WTC11 (cell line): Measurements from ENCODE around the gene CCSER1. TPM values are rescaled to one million over a fixed set of nuclear protein-coding genes. Genes with fewer than 3 reads are reported as not detected.

Experiments used
- ATAC-seq: fragments of 200-7000 bp; cut with Tn5 transposase; 2 replicates; pipeline ENCODE4 v1.10.0; 2021; ENCODE audit warnings: mild to moderate bottlenecking, moderate library complexity
- CTCF ChIA-PET: fragments of 300-600 bp; sonication (Branson Sonifier 250); formaldehyde crosslinking; loops from one replicate; lab custom pipeline; 2021; ENCODE audit warnings: antibody characterized with exemption; lab: Charles Lee
- POLR2A ChIA-PET: fragments of 350-600 bp; sonication (Branson Sonifier 250); formaldehyde crosslinking; loops from one replicate; lab custom pipeline; 2021; ENCODE audit warnings: antibody characterized with exemption; lab: Charles Lee
- DNase-seq: peaks from one replicate; pipeline ENCODE4 v3.0.0; 2021; ENCODE audit warnings: low spot score
- H3K27ac Mint-ChIP-seq: 2 replicates; pipeline ENCODE4 v1.8.0; 2021; ENCODE audit warnings: mixed read lengths
- H3K27me3 Mint-ChIP-seq: 2 replicates; pipeline ENCODE4 v1.8.0; 2021; ENCODE audit warnings: low read depth, mild to moderate bottlenecking, moderate library complexity, mixed read lengths
- H3K36me3 Mint-ChIP-seq: 2 replicates; pipeline ENCODE4 v1.8.0; 2021; ENCODE audit warnings: mixed read lengths
- H3K4me1 Mint-ChIP-seq: 2 replicates; pipeline ENCODE4 v1.8.0; 2022; ENCODE audit warnings: mixed read lengths
- H3K4me3 Mint-ChIP-seq: 2 replicates; pipeline ENCODE4 v1.8.0; 2021; ENCODE audit warnings: mild to moderate bottlenecking, moderate library complexity, mixed read lengths
- H3K9me3 Mint-ChIP-seq: 2 replicates; pipeline ENCODE4 v1.8.0; 2021; ENCODE audit warnings: mixed read lengths
- AFF4 ChIP-seq: sonication (generic); formaldehyde crosslinking; IDR thresholded peaks from 2 replicates; pipeline ENCODE4 v1.8.1; 2023; ENCODE audit warnings: mild to moderate bottlenecking, missing genetic modification reagents, borderline replicate concordance
- CREB1 ChIP-seq: sonication (generic); formaldehyde crosslinking; IDR thresholded peaks from 2 replicates; pipeline ENCODE4 v1.8.0; 2023; ENCODE audit warnings: mild to moderate bottlenecking, missing genetic modification reagents
- ETV6 ChIP-seq: sonication (generic); formaldehyde crosslinking; IDR thresholded peaks from 2 replicates; pipeline ENCODE4 v1.8.1; 2022; ENCODE audit warnings: mild to moderate bottlenecking, missing genetic modification reagents
- HMGXB4 ChIP-seq: sonication (generic); formaldehyde crosslinking; IDR thresholded peaks from 2 replicates; pipeline ENCODE4 v1.8.1; 2023; ENCODE audit warnings: mild to moderate bottlenecking, moderate library complexity, missing genetic modification reagents
- NR1H2 ChIP-seq: sonication (generic); formaldehyde crosslinking; IDR thresholded peaks from 2 replicates; pipeline ENCODE4 v1.9.0; 2021; ENCODE audit warnings: mild to moderate bottlenecking, moderate library complexity, missing genetic modification reagents
- PRRX2 ChIP-seq: fragments of 250-450 bp; sonication (Bioruptor Pico); IDR thresholded peaks from 2 replicates; pipeline ENCODE4 v1.8.0; 2021; ENCODE audit warnings: mild to moderate bottlenecking
- TEAD4 ChIP-seq: sonication (generic); formaldehyde crosslinking; IDR thresholded peaks from 2 replicates; pipeline ENCODE4 v1.8.0; 2022; ENCODE audit warnings: mild to moderate bottlenecking, missing genetic modification reagents
- USF2 ChIP-seq: sonication (generic); formaldehyde crosslinking; IDR thresholded peaks from 2 replicates; pipeline ENCODE4 v1.8.1; 2023; ENCODE audit warnings: mild to moderate bottlenecking, missing genetic modification reagents, moderate library complexity
- ZNF121 ChIP-seq: sonication (generic); formaldehyde crosslinking; IDR thresholded peaks from 2 replicates; pipeline ENCODE4 v1.8.0; 2023; ENCODE audit warnings: missing genetic modification reagents
- ZNF138 ChIP-seq: sonication (generic); formaldehyde crosslinking; conservative IDR thresholded peaks from 2 replicates; pipeline ENCODE4 v1.8.1; 2022; ENCODE audit warnings: mild to moderate bottlenecking, moderate library complexity, missing genetic modification reagents
- ZNF423 ChIP-seq: fragments of 250-450 bp; sonication (Bioruptor Pico); IDR thresholded peaks from 2 replicates; pipeline ENCODE4 v2.1.2; 2022; ENCODE audit warnings: mild to moderate bottlenecking, moderate library complexity
- total RNA-seq: library from RNA; stranded (reverse); gene quantifications from 3 replicates; pipeline ENCODE4 v1.2.3, GENCODE V29; 2021
- TF ChIP-seq, protein P1 (sequence below): sonication (generic); formaldehyde crosslinking; conservative IDR thresholded peaks from 2 replicates; pipeline ENCODE4 v1.8.1; 2022; ENCODE audit warnings: mild to moderate bottlenecking, missing genetic modification reagents
- TF ChIP-seq, protein P2 (sequence below): sonication (generic); formaldehyde crosslinking; IDR thresholded peaks from 2 replicates; pipeline ENCODE4 v1.8.0; 2022; ENCODE audit warnings: mild to moderate bottlenecking, missing genetic modification reagents
- TF ChIP-seq, protein P3 (sequence below): sonication (generic); formaldehyde crosslinking; IDR thresholded peaks from 2 replicates; pipeline ENCODE4 v1.8.1; 2023; ENCODE audit warnings: mild to moderate bottlenecking, missing genetic modification reagents, moderate library complexity
- TF ChIP-seq, protein P4 (sequence below): sonication (generic); formaldehyde crosslinking; IDR thresholded peaks from 2 replicates; pipeline ENCODE4 v1.8.0; 2022; ENCODE audit warnings: mild to moderate bottlenecking, missing genetic modification reagents
- TF ChIP-seq, protein P5 (sequence below): fragments of 250-450 bp; sonication (Bioruptor Pico); IDR thresholded peaks from 2 replicates; pipeline ENCODE4 v1.9.0; 2021; ENCODE audit warnings: mild to moderate bottlenecking, borderline replicate concordance

Gene CCSER1
- total RNA-seq, 1 experiment from 2014 or later: 0.87 TPM

DNA sequence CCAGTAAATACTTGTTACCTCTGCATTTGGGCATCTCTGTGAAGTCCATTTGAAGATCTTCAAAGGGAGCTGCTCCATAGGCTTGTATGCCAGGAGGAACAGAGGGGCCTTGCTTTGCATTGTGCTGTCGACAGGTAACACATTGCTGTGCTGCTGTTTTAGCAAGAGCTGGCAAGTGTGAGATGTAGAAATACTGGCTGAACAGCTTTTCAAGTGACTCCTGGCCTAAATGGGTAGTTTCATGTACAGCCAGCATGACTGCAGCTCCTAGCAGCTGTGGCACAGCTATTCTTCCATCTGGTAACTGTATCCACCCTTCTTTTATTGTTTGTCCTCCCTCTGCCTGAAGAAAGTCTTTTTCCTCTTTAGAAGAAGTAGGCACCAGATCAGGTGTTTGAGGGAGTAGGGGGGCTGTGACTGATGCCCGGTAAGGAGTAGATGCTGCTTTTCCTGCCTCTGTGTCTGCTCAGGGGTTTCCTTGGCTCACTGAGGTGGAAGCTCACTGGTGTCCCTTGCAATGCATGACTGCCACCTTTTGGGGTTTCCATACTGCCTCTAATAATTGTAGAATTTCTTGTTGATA, 965.3 kb downstream of the CCSER1 start:
- CTCF ChIA-PET: interaction anchor here (0.7 kb wide), 1 partner anchor 673 kb away, joined by 3 read pairs; no protein-coding TSS in a partner anchor
- H3K36me3 Mint-ChIP-seq: peaks cover 33% of the 10 kb centered on the region
- ATAC-seq: no peak

More for the DNA sequence above, 965.3 kb downstream of the CCSER1 start:
- TF ChIP-seq ZNF423 (CRISPR knock-in tag): no peak
- no peak for TF ChIP-seq USF2
- TF ChIP-seq HMGXB4 (CRISPR knock-in tag): no peak
- no peak for TF ChIP-seq AFF4 (CRISPR knock-in tag)
- TF ChIP-seq, protein P1, sequence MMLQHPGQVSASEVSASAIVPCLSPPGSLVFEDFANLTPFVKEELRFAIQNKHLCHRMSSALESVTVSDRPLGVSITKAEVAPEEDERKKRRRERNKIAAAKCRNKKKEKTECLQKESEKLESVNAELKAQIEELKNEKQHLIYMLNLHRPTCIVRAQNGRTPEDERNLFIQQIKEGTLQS (CRISPR knock-in tag): no peak
- no peak for TF ChIP-seq TEAD4 (CRISPR knock-in tag)
- TF ChIP-seq, protein P2, sequence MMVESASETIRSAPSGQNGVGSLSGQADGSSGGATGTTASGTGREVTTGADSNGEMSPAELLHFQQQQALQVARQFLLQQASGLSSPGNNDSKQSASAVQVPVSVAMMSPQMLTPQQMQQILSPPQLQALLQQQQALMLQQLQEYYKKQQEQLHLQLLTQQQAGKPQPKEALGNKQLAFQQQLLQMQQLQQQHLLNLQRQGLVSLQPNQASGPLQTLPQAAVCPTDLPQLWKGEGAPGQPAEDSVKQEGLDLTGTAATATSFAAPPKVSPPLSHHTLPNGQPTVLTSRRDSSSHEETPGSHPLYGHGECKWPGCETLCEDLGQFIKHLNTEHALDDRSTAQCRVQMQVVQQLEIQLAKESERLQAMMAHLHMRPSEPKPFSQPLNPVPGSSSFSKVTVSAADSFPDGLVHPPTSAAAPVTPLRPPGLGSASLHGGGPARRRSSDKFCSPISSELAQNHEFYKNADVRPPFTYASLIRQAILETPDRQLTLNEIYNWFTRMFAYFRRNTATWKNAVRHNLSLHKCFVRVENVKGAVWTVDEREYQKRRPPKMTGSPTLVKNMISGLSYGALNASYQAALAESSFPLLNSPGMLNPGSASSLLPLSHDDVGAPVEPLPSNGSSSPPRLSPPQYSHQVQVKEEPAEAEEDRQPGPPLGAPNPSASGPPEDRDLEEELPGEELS (CRISPR knock-in tag): no peak
- no peak for TF ChIP-seq PRRX2
- no peak for TF ChIP-seq NR1H2 (CRISPR knock-in tag)
- TF ChIP-seq, protein P3, sequence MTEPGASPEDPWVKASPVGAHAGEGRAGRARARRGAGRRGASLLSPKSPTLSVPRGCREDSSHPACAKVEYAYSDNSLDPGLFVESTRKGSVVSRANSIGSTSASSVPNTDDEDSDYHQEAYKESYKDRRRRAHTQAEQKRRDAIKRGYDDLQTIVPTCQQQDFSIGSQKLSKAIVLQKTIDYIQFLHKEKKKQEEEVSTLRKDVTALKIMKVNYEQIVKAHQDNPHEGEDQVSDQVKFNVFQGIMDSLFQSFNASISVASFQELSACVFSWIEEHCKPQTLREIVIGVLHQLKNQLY (CRISPR knock-in tag): no peak
- no peak for TF ChIP-seq ZNF138 (CRISPR knock-in tag)
- TF ChIP-seq, protein P4, sequence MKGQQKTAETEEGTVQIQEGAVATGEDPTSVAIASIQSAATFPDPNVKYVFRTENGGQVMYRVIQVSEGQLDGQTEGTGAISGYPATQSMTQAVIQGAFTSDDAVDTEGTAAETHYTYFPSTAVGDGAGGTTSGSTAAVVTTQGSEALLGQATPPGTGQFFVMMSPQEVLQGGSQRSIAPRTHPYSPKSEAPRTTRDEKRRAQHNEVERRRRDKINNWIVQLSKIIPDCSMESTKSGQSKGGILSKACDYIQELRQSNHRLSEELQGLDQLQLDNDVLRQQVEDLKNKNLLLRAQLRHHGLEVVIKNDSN (CRISPR knock-in tag): no peak
- no peak for TF ChIP-seq ETV6 (CRISPR knock-in tag)
- TF ChIP-seq, protein P5, sequence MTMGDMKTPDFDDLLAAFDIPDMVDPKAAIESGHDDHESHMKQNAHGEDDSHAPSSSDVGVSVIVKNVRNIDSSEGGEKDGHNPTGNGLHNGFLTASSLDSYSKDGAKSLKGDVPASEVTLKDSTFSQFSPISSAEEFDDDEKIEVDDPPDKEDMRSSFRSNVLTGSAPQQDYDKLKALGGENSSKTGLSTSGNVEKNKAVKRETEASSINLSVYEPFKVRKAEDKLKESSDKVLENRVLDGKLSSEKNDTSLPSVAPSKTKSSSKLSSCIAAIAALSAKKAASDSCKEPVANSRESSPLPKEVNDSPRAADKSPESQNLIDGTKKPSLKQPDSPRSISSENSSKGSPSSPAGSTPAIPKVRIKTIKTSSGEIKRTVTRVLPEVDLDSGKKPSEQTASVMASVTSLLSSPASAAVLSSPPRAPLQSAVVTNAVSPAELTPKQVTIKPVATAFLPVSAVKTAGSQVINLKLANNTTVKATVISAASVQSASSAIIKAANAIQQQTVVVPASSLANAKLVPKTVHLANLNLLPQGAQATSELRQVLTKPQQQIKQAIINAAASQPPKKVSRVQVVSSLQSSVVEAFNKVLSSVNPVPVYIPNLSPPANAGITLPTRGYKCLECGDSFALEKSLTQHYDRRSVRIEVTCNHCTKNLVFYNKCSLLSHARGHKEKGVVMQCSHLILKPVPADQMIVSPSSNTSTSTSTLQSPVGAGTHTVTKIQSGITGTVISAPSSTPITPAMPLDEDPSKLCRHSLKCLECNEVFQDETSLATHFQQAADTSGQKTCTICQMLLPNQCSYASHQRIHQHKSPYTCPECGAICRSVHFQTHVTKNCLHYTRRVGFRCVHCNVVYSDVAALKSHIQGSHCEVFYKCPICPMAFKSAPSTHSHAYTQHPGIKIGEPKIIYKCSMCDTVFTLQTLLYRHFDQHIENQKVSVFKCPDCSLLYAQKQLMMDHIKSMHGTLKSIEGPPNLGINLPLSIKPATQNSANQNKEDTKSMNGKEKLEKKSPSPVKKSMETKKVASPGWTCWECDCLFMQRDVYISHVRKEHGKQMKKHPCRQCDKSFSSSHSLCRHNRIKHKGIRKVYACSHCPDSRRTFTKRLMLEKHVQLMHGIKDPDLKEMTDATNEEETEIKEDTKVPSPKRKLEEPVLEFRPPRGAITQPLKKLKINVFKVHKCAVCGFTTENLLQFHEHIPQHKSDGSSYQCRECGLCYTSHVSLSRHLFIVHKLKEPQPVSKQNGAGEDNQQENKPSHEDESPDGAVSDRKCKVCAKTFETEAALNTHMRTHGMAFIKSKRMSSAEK: no peak
- TF ChIP-seq CREB1 (CRISPR knock-in tag): no peak
- no peak for TF ChIP-seq ZNF121 (CRISPR knock-in tag)
- TF ChIP-seq, all 79 proteins: peak for 0
- H3K4me3 Mint-ChIP-seq: no peak overlapping the region
- H3K27me3 Mint-ChIP-seq: peaks cover 12% of the 10 kb centered on the region
- peaks cover 19% of the 10 kb centered on the region for H3K4me1 Mint-ChIP-seq
- no peak for DNase-seq
- no peak overlapping the region for H3K27ac Mint-ChIP-seq
- POLR2A ChIA-PET: no interaction called here
- peaks cover 37% of the 10 kb centered on the region for H3K9me3 Mint-ChIP-seq
